Esophagus squamous epithelium (tissue), 4 donors: ENCODE results near the gene SLC1A2.

ENCODE experiments used
- CTCF ChIP-seq, 6 experiments: fragments of 450-650 bp in 4 of 6; fragments of 200-600 bp in 2 of 6; sonication (generic) in 2 of 6; IDR thresholded peaks; one replicate each; pipeline ENCODE4 v1.5.1; 2016 to 2019; ENCODE audit warnings: antibody characterized with exemption in 6 of 6, mild to moderate bottlenecking in 4 of 6, moderate library complexity in 4 of 6
- POLR2A ChIP-seq, 4 donors: fragments of 450-650 bp; IDR thresholded peaks; one replicate each; pipeline ENCODE4 v1.6.1; 2017; ENCODE audit warnings: antibody characterized with exemption in 4 of 4, mild to moderate bottlenecking in 4 of 4, moderate library complexity in 3 of 4

- no peak for TF ChIP-seq CTCF (IDR thresholded peaks at IDR 0.05)
- no peak for TF ChIP-seq POLR2A (IDR thresholded peaks at IDR 0.05)
These were observed 183.9 kb downstream of the SLC1A2 start for GRCh38 chr11:35235498-35235897.
